ENCODE data around the gene NMUR1. TPM values are rescaled to one million over a fixed set of nuclear protein-coding genes. Genes with fewer than 3 reads are reported as not detected.

The NMUR1 gene
- total and polyA plus RNA-seq, 11 donors: 0.10 to 0.71 (median 0.35) TPM; not detected in 2

GRCh38 chr2:231549446-231550239 lies 19.4 kb upstream of the NMUR1 start:
- peaks cover 0 to 28% (median 0%) of the 10 kb centered on the region in 9 donors for H3K27me3 ChIP-seq
- TF ChIP-seq POLR2A (IDR thresholded peaks at IDR 0.05): no peak
- TF ChIP-seq CTCF (IDR thresholded peaks at IDR 0.05): no peak
- H3K36me3 ChIP-seq: no peaks in the 10 kb centered on the region
- H3K27ac ChIP-seq: no peak overlapping the region
- peaks cover 0 to 14% (median 10%) of the 10 kb centered on the region in 12 donors for H3K9me3 ChIP-seq
- H3K4me1 ChIP-seq: peaks cover 0 to 31% (median 22%) of the 10 kb centered on the region in 12 donors
- intact Hi-C loops (cut with DNase I): loop anchor here in 1 of 10 donors (10.0 kb wide), 1 partner anchor 65 kb away; no protein-coding TSS in a partner anchor
- DNase-seq: no peak
- no peak overlapping the region for H3K4me3 ChIP-seq
- ATAC-seq: no peak
- WGBS, 4 donors: 86 to 88% (median 87%) methylated on average over 13 of the region's 13 CpGs

GRCh38 chr2:231548752-231549151 lies 18.5 kb upstream of the NMUR1 start:
- no peak for DNase-seq
- TF ChIP-seq POLR2A (IDR thresholded peaks at IDR 0.05) (no peak), CTCF (IDR thresholded peaks at IDR 0.05) (no peak)
- ATAC-seq: no peak
- Histone ChIP-seq H3K27ac (no peak overlapping the region), H3K27me3 (peaks cover 0 to 31% (median 0%) of the 10 kb centered on the region in 9 donors), H3K4me1 (peaks cover 0 to 22% (median 14%) of the 10 kb centered on the region in 12 donors), H3K9me3 (peaks cover 0 to 16% (median 10%) of the 10 kb centered on the region in 12 donors), H3K4me3 (no peak overlapping the region), H3K36me3 (no peaks in the 10 kb centered on the region)
- 55 to 66% (median 63%) methylated on average over 3 of the region's 3 CpGs for whole genome bisulfite sequencing, 4 donors
- intact Hi-C loops (cut with DNase I): no loop called here

GRCh38 chr2:231547315-231548110 lies 17.3 kb upstream of the NMUR1 start:
- ATAC-seq (no peak), DNase-seq (no peak)
- H3K36me3 ChIP-seq: no peaks in the 10 kb centered on the region
- no peak overlapping the region for H3K4me3 ChIP-seq
- WGBS, 4 donors: 93 to 99% (median 96%) methylated on average over 12 of the region's 12 CpGs
- no peak for TF ChIP-seq POLR2A (IDR thresholded peaks at IDR 0.05)
- no peak for TF ChIP-seq CTCF (IDR thresholded peaks at IDR 0.05)
- no peak overlapping the region for H3K27ac ChIP-seq
- H3K27me3 ChIP-seq: peaks cover 0 to 32% (median 0%) of the 10 kb centered on the region in 9 donors
- intact Hi-C loops (cut with DNase I): no loop called here
- H3K4me1 ChIP-seq: peaks cover 0 to 21% (median 14%) of the 10 kb centered on the region in 12 donors
- H3K9me3 ChIP-seq: peaks cover 0 to 20% (median 10%) of the 10 kb centered on the region in 12 donors
